ENCODE measurements around the gene TOMM20L.
"Not testable (repeated sequence)": the region's sequence is repeated elsewhere in the genome, so short reads cannot be mapped to it uniquely, and the experiment has no call there.

The TOMM20L gene

GRCh38 chr14:58398895-58399294 is 3.2 kb downstream of the TOMM20L start:
- Mint-ChIP-seq H3K36me3 (ENCODE audit: low read depth) (peaks cover 2% of the 10 kb centered on the region), H3K4me1 (ENCODE audit: low read depth) (peaks cover 6% of the 10 kb centered on the region), H3K9me3 (no peaks in the 10 kb centered on the region)

DNA sequence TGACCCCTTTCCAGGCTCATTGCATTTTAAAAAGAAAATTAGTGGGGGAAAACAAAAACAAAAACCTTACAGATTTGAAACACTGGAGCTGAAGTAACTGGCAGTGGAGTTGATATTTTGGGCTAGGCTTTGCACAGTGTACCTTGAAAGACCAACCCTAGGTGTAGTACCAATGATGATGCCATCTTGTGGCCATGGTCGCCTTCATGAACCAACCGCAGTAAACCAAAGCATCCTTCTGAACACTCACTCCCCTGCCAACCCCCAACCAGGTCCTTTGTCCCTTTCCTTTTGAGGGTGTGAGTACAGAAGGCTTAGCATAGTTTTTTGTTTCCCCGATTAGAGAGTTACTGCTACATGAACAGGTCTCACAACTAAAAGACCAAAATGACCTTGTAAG is 5.9 kb downstream of the TOMM20L start:
- Mint-ChIP-seq H3K4me3 (no peak overlapping the region), H3K27ac (no peak overlapping the region), H3K27me3 (ENCODE audit: low read depth) (no peaks in the 10 kb centered on the region), H3K36me3 (ENCODE audit: low read depth) (peaks cover 5% of the 10 kb centered on the region), H3K9me3 (no peaks in the 10 kb centered on the region), H3K4me1 (ENCODE audit: low read depth) (no peaks in the 10 kb centered on the region)

More at GRCh38 chr14:58398895-58399294, 3.2 kb downstream of the TOMM20L start:
- Mint-ChIP-seq H3K27me3 (ENCODE audit: low read depth) (no peaks in the 10 kb centered on the region), H3K27ac (no peak overlapping the region), H3K4me3 (no peak overlapping the region)

DNA sequence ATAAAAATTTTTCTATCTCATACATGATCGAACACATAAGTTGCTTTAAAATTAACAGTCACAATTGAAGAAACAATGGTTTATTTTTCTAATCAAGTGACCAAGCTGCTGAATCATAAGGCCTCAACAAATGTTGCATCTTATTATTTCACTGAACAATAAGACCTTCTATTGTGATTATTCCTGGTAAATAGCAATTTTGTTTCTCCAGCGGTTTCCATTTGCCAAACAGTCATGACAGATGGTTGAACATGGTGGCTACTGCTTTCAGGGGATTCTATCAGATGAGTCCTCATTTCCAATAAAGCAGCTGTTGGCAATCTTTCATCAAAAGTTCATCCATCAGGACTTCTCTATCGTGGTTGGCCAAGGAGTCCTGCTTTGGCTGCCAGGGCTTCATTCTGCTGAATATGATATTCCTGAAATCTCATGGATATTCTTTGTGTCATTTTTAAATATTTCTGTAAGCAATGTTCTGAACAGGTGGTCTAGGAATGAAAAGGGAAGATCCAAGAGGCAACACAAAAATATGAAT is 13.0 kb downstream of the TOMM20L start:
- no peaks in the 10 kb centered on the region for H3K27me3 Mint-ChIP-seq (ENCODE audit: low read depth)
- no peak overlapping the region for H3K27ac Mint-ChIP-seq
- no peak overlapping the region for H3K4me3 Mint-ChIP-seq
- peaks cover 17% of the 10 kb centered on the region for H3K36me3 Mint-ChIP-seq (ENCODE audit: low read depth)
- H3K4me1 Mint-ChIP-seq (ENCODE audit: low read depth), result no peaks in the 10 kb centered on the region
- no peaks in the 10 kb centered on the region for H3K9me3 Mint-ChIP-seq

GRCh38 chr14:58414845-58415244 is 19.1 kb downstream of the TOMM20L start:
- Mint-ChIP-seq H3K4me1 (ENCODE audit: low read depth) (peaks cover 8% of the 10 kb centered on the region), H3K4me3 (no peak overlapping the region), H3K27me3 (ENCODE audit: low read depth) (no peaks in the 10 kb centered on the region), H3K36me3 (ENCODE audit: low read depth) (peaks cover 38% of the 10 kb centered on the region), H3K9me3 (peaks cover 5% of the 10 kb centered on the region), H3K27ac (no peak overlapping the region)

DNA sequence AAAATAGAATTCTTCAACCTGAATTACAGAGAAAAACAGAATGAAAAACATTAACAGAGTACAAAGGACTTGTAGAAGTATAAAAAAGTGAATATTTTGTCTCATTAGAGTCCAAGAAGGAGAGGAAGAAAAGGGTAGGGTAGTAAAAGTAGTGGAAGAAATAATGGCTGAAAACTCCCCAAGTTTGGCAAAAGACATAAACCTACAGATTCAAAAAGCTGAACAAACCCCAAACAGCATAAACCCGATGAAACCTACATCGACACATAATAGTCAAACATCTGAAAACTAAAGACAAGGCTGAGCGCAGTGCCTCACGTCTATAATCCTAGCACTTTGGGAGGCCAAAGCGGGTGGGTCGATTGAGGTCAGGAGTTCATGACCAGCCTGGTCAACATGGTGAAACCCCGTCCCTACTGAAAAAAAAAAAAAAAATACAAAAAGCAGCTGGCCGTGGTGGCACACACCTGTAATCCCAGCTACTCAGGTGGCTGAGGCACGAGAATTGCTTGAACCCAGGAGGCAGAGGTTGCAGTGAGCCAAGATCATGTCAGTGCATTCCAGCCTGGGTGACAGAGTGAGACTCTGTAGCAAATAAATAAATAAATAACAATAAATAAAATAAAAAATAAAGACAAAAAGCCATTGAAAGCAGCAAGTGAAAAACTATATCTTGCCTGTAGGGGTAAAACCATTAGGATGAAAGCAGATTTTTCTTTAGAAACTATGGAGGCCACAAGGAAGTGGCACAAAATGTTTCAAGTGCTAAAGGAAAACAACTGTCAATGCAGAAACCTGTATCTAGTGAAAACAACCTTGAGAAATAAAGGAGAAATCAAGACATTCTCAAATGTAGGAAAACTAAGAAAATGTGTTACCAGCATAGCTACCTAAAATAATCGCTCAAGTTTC is 20.2 kb downstream of the TOMM20L start:
- peak overlapping the region; percentile 32 for H3K27ac Mint-ChIP-seq
- H3K4me1 Mint-ChIP-seq (ENCODE audit: low read depth), result peaks cover 8% of the 10 kb centered on the region
- peaks cover 43% of the 10 kb centered on the region for H3K36me3 Mint-ChIP-seq (ENCODE audit: low read depth)
- no peaks in the 10 kb centered on the region for H3K27me3 Mint-ChIP-seq (ENCODE audit: low read depth)
- H3K9me3 Mint-ChIP-seq, result peaks cover 5% of the 10 kb centered on the region
- H3K4me3 Mint-ChIP-seq, result no peak overlapping the region

DNA sequence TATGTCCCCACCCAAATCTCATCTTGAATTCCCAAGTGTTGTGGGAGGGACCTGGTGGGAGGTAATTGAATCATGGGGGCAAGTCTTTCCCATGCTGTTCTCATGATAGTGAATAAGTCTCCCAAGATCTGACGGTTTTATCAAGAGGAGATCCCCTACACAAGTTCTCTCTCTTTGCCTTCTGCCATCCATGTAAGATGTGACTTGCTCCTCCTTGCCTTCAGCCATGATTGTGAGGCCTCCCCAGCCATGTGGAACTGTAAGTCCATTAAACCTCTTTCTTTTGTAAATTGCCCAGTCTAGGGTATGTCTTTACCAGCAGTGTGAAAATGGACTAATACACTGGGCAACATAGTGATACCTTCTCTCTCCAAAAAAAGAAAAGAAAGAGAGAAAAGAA is 21.2 kb downstream of the TOMM20L start:
- H3K27ac Mint-ChIP-seq; H3K4me3 Mint-ChIP-seq; H3K4me1 Mint-ChIP-seq (ENCODE audit: low read depth); H3K27me3 Mint-ChIP-seq (ENCODE audit: low read depth); H3K9me3 Mint-ChIP-seq: not testable (repeated sequence)
- H3K36me3 Mint-ChIP-seq (ENCODE audit: low read depth), result peaks cover 43% of the 10 kb centered on the region

DNA sequence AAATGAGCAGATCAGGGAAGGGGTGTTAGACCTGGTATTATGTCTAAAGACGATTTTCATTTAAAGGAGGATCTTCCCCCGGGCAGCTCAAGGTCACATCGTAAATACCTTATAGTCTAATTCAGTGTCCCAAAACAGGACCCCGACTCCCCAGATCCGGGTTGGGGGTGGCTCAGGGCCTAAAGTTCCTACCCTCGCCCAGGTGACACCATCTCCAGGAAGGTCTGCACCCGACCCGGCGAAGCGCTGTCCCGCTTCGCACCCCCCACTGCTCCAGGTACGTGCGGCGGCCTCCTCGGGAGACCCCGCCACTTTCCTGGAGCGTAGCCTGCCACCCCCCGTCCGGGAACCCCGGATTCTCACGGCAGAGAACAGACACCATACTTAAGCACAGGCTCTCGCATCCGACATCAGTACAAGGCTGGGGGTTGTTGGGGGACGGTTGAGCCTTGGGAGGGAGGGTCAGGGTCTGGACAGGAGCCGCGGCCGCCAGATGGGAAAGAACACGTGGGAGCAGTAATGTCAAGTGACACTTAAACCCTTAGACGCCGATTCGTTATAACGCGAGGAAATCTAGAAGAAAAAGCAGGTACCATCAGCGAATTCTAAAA is 31.0 kb downstream of the TOMM20L start:
- Mint-ChIP-seq H3K27me3 (ENCODE audit: low read depth) (no peaks in the 10 kb centered on the region), H3K9me3 (no peaks in the 10 kb centered on the region), H3K4me1 (ENCODE audit: low read depth) (peaks cover 26% of the 10 kb centered on the region), H3K36me3 (ENCODE audit: low read depth) (peaks cover 13% of the 10 kb centered on the region), H3K4me3 (peak overlapping the region; percentile 90), H3K27ac (peak overlapping the region; percentile 95)

DNA sequence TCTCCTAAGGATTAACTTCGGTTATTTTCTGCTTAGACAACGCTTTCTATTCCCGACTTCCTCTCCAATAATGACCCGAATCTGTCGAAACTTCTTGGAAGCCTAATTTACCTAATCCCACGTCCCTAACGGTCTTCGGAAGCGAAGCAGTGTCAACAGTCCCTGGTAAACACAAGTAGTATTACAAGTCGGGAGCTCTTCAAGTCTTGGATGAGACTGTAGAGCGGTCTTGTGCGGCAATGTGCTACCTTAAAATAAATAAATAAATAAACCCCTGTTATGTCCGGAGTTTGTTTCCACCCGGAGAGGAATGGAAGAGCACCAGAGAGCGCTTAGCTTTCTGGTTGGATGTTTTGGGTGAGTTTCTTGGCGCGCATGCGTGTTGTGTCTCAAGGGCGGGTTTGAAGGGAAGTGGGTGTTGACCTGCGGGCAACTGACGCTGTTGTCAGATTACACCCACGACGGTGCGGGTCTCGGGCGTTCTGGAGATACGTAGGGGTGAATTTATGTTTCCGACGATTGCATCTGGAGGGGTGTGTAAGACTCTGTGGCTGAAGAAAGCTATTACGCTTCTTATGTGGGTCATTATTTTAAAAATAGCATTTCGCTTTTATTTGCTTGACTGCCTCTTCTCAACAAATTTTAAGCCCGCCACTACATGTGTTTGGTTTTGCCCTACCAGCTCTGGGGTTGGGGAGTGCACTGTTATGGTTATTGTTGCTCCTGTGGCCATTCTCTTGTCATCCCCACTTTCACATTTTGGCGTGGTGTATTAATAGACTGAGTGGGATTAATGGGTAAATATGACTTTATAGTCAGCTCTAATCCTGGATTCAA is 31.8 kb downstream of the TOMM20L start, which contains the start of the genes KIAA0586 and TIMM9:
KIAA0586 (plus strand) TSS at position 439 of the 837 bp plus-strand sequence. CDS start 546 bp downstream, outside the sequence.
TIMM9 (minus strand) TSS at position 251 of the 837 bp plus-strand sequence. CDS start 15,586 bp downstream, outside the sequence.
- H3K36me3 Mint-ChIP-seq (ENCODE audit: low read depth), result peaks cover 15% of the 10 kb centered on the region
- H3K4me1 Mint-ChIP-seq (ENCODE audit: low read depth), result peaks cover 26% of the 10 kb centered on the region
- no peaks in the 10 kb centered on the region for H3K27me3 Mint-ChIP-seq (ENCODE audit: low read depth)
- peak within 1 kb of the TSS; percentile 90 for H3K4me3 Mint-ChIP-seq
- H3K9me3 Mint-ChIP-seq, result no peaks in the 10 kb centered on the region
- H3K27ac Mint-ChIP-seq, result peak within 1 kb of the TSS; percentile 95

- H3K4me1 Mint-ChIP-seq (ENCODE audit: low read depth), result peaks cover 26% of the 10 kb centered on the region
- H3K27me3 Mint-ChIP-seq (ENCODE audit: low read depth), result no peaks in the 10 kb centered on the region
- peak overlapping the region; percentile 90 for H3K4me3 Mint-ChIP-seq
- peak overlapping the region; percentile 95 for H3K27ac Mint-ChIP-seq
- peaks cover 12% of the 10 kb centered on the region for H3K36me3 Mint-ChIP-seq (ENCODE audit: low read depth)
- H3K9me3 Mint-ChIP-seq, result no peaks in the 10 kb centered on the region
Observed at GRCh38 chr14:58428118-58428683, 32.5 kb downstream of the TOMM20L start.

DNA sequence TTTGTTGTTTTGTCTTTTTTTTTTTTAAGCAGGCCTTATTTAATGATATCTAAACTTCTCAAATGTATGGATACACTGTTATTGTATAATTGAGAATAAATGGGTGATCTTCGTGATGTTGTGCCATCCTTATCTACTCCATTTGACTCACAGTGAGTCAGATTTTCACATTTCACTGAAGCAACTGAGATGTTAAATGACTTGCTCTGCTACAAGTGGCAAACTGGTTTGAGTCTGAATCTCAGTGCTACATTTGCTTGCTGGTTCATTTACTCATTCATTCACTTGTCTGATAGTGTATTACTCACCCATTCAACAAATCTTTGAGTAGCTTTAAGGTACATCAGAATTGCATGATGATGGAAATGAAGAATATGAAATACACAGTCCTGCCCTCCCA is 34.4 kb downstream of the TOMM20L start:
- Mint-ChIP-seq H3K36me3 (ENCODE audit: low read depth) (peaks cover 15% of the 10 kb centered on the region), H3K9me3 (no peaks in the 10 kb centered on the region), H3K4me3 (peak overlapping the region; percentile 11), H3K27ac (peak overlapping the region; percentile 31), H3K27me3 (ENCODE audit: low read depth) (no peaks in the 10 kb centered on the region), H3K4me1 (ENCODE audit: low read depth) (peaks cover 24% of the 10 kb centered on the region)

GRCh38 chr14:58439476-58439875 is 43.7 kb downstream of the TOMM20L start:
- H3K4me1 Mint-ChIP-seq (ENCODE audit: low read depth), result no peaks in the 10 kb centered on the region
- H3K36me3 Mint-ChIP-seq (ENCODE audit: low read depth), result peaks cover 17% of the 10 kb centered on the region
- H3K27me3 Mint-ChIP-seq (ENCODE audit: low read depth), result no peaks in the 10 kb centered on the region
- no peak overlapping the region for H3K27ac Mint-ChIP-seq
- no peaks in the 10 kb centered on the region for H3K9me3 Mint-ChIP-seq
- no peak overlapping the region for H3K4me3 Mint-ChIP-seq

GRCh38 chr14:58444627-58445026 is 48.9 kb downstream of the TOMM20L start:
- Mint-ChIP-seq H3K4me3 (no peak overlapping the region), H3K36me3 (ENCODE audit: low read depth) (peaks cover 6% of the 10 kb centered on the region), H3K27me3 (ENCODE audit: low read depth) (no peaks in the 10 kb centered on the region), H3K4me1 (ENCODE audit: low read depth) (no peaks in the 10 kb centered on the region), H3K27ac (no peak overlapping the region), H3K9me3 (no peaks in the 10 kb centered on the region)

- Mint-ChIP-seq H3K4me1 (ENCODE audit: low read depth) (peaks cover 3% of the 10 kb centered on the region), H3K27me3 (ENCODE audit: low read depth) (no peaks in the 10 kb centered on the region), H3K27ac (no peak overlapping the region), H3K36me3 (ENCODE audit: low read depth) (peaks cover 29% of the 10 kb centered on the region), H3K9me3 (no peaks in the 10 kb centered on the region), H3K4me3 (no peak overlapping the region)
Observed at GRCh38 chr14:58455593-58456265, 60.0 kb downstream of the TOMM20L start.

All from T-helper 1 cell treated with Interleukin-12 subunit alpha and Interleukin-12 subunit beta and Interleukin-4 antibody, amounts not matched to agents 30 μg/mL and 1 μg/mL, for 36 hours (primary cell).